Measurements from ENCODE around the gene PHACTR1.

- TF ChIP-seq CTCF (IDR thresholded peaks at IDR 0.05): peak in 6 of 7 experiments; percentile 48 to 76 (median 64)
- no peak for TF ChIP-seq POLR2A (IDR thresholded peaks at IDR 0.05)
These were observed 194.9 kb downstream of the PHACTR1 start for GRCh38 chr6:12911427-12911826.
